Activated T-cell treated with anti-CD3 and anti-CD28 coated beads, Interleukin-2, amount 50 U/mL, for 4 hours (primary cell): ENCODE measurements around the gene MIDN. TPM values are rescaled to one million over a fixed set of nuclear protein-coding genes. Genes with fewer than 3 reads are reported as not detected.

ENCODE experiments used
- ATAC-seq, 2 donors: fragments of 200-7000 bp; cut with Tn5 transposase; one replicate each; pipeline ENCODE4 v1.10.0; 2021
- DNase-seq: peaks from one replicate; pipeline ENCODE4 v3.0.0-alpha.2; 2020
- H3K27me3 Mint-ChIP-seq: one replicate; pipeline ENCODE4 v1.8.0; 2021; ENCODE audit warnings: low read depth, mixed read lengths
- H3K36me3 Mint-ChIP-seq: one replicate; pipeline ENCODE4 v1.8.0; 2022; ENCODE audit warnings: mixed read lengths; ENCODE audit not compliant: insufficient read depth
- H3K4me1 Mint-ChIP-seq: one replicate; pipeline ENCODE4 v1.8.0; 2021; ENCODE audit warnings: low read depth, mixed read lengths
- H3K4me3 Mint-ChIP-seq: one replicate; pipeline ENCODE4 v1.8.0; 2021; ENCODE audit warnings: mild to moderate bottlenecking, moderate library complexity, mixed read lengths
- H3K9me3 Mint-ChIP-seq: one replicate; pipeline ENCODE4 v1.8.0; 2021; ENCODE audit warnings: mixed read lengths
- total RNA-seq, 3 donors: library from RNA; stranded (reverse); gene quantifications; one replicate each; pipeline ENCODE4 v1.2.1, GENCODE V29; 2021

The MIDN gene
- total RNA-seq, 3 donors from 2014 or later, result 63.2 to 70.0 (median 68.7) TPM

- Mint-ChIP-seq H3K36me3 (no peaks in the 10 kb centered on the region), H3K4me3 (no peak overlapping the region), H3K9me3 (no peaks in the 10 kb centered on the region), H3K27me3 (no peaks in the 10 kb centered on the region), H3K4me1 (no peaks in the 10 kb centered on the region)
- no peak for DNase-seq
- no peak for ATAC-seq
Observed at GRCh38 chr19:1226522-1227303, 21.7 kb upstream of the MIDN start.

DNA sequence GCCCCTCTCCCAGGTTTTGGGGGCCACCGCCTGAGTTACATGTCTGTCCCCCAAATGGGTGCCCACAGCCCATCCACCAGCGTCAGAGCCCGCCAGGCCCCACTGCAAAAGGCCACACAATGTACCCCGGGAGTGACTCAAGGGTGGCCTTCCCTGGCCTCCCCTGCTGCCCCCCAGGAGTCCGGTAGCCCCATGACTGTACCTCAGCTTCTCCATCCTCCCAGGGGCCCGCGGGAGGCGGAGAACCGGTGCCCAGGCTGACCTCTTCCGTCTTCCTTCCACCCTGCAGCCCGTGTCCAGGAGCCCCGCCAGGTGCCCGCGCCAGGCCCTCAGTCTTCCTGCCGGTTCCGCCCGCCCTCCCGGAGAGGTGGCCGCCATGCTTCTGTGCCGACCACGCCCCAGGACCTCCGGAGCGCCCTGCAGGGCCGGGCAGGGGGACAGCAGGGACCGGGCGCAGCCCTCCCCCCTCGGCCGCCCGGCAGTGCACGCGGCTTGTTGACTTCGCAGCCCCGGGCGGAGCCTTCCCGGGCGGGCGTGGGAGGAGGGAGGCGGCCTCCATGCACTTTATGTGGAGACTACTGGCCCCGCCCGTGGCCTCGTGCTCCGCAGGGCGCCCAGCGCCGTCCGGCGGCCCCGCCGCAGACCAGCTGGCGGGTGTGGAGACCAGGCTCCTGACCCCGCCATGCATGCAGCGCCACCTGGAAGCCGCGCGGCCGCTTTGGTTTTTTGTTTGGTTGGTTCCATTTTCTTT lies 20.9 kb upstream of the MIDN start:
- Mint-ChIP-seq H3K4me3 (no peak overlapping the region), H3K4me1 (no peaks in the 10 kb centered on the region)
- no peak for ATAC-seq

DNA sequence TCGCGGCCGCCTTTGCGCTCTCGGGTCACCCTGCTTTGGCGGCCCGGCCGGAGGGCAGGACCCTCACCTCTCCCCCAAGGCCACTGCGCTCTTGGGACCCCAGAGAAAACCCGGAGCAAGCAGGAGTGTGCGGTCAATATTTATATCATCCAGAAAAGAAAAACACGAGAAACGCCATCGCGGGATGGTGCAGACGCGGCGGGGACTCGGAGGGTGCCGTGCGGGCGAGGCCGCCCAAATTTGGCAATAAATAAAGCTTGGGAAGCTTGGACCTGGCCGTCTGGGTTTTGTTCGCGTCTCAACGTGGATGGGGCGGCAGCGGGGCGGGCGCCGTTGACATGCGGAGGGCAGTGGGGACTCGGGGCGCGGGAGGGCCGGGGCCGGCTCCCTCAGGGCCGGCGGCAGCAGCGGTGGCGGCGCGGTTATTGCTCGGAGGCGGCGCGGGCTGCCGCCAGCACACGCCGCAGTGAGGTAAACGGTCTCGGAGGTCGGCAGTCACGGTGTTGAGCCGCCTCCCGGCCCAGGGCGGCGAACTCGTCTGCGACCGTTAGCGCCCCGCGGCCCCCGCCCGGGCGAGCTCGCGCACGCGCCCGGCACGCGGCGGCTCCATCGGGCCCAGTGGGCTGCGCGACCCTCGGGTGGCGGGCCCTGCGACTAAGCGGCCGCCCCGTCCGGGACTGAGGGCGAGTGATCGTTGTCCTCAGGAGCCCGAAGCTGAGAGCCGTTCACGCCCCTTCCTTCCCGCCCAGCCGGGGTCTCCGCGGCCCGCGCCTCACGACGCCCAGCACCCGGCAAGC lies 20.0 kb upstream of the MIDN start:
- no peak for DNase-seq
- no peak for ATAC-seq
- Mint-ChIP-seq H3K9me3 (no peaks in the 10 kb centered on the region), H3K27me3 (no peaks in the 10 kb centered on the region), H3K36me3 (no peaks in the 10 kb centered on the region), H3K4me1 (no peaks in the 10 kb centered on the region), H3K4me3 (no peak overlapping the region)

More for the DNA sequence above, 20.9 kb upstream of the MIDN start:
- Mint-ChIP-seq H3K27me3 (no peaks in the 10 kb centered on the region), H3K36me3 (no peaks in the 10 kb centered on the region), H3K9me3 (no peaks in the 10 kb centered on the region)
- no peak for DNase-seq

DNA sequence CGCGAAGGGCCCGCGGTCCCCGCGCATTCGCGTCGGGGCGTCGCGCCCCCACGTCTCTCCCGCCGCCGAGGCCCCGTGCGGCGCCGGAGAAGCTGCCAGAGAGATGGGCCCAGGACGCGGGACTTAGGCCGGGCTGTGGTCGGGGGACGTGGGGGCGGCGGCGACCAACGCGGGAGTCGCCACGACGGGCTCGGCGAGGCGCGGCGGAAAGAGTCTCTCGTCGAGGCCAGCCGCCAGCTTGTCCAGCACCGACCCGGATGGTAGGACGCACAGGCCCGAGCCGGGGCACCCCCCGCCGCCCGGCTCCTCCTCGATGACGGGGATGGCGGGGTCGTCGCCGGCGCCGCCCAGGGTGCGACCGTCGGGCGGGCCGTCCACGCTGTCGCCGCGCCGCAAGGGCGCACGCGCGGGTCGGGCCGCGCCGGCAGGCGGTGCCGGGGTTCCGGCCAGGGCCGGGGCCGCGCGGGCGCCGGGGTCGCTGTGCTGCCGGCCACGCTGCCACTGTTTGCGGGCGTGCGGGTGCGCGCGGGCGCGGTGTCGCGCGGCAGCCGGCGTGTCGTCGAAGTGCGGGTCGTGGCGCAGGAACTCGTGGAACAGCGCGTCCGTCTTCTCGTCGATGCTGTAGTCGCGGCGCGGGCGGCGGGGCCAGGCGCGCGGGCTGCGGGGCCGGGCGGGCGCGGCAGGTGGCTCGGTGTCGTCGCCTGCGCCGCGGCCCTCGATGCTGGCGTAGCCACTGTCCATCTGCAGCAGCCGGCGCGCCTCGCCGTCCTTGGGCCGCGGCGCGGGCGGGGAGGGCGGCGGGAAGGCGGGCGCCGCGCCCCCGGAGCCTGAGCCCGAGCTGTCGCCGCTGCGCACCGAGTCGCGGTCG lies 19.1 kb upstream of the MIDN start:
- no peak overlapping the region for H3K4me3 Mint-ChIP-seq
- DNase-seq, result no peak
- no peaks in the 10 kb centered on the region for H3K4me1 Mint-ChIP-seq

GRCh38 chr19:1229924-1230782 lies 18.2 kb upstream of the MIDN start:
- Mint-ChIP-seq H3K36me3 (no peaks in the 10 kb centered on the region), H3K4me1 (no peaks in the 10 kb centered on the region), H3K4me3 (no peak overlapping the region), H3K27me3 (no peaks in the 10 kb centered on the region), H3K9me3 (no peaks in the 10 kb centered on the region)
- DNase-seq (no peak), ATAC-seq (no peak)

More for the DNA sequence above, 19.1 kb upstream of the MIDN start:
- ATAC-seq, result no peak
- Mint-ChIP-seq H3K9me3 (no peaks in the 10 kb centered on the region), H3K36me3 (no peaks in the 10 kb centered on the region), H3K27me3 (no peaks in the 10 kb centered on the region)

GRCh38 chr19:1230783-1231489 lies 17.4 kb upstream of the MIDN start:
- Mint-ChIP-seq H3K4me1 (no peaks in the 10 kb centered on the region), H3K9me3 (no peaks in the 10 kb centered on the region), H3K36me3 (no peaks in the 10 kb centered on the region), H3K27me3 (no peaks in the 10 kb centered on the region), H3K4me3 (no peak overlapping the region)
- DNase-seq (no peak), ATAC-seq (peak in 1 of 2 donors; percentile 24)

DNA sequence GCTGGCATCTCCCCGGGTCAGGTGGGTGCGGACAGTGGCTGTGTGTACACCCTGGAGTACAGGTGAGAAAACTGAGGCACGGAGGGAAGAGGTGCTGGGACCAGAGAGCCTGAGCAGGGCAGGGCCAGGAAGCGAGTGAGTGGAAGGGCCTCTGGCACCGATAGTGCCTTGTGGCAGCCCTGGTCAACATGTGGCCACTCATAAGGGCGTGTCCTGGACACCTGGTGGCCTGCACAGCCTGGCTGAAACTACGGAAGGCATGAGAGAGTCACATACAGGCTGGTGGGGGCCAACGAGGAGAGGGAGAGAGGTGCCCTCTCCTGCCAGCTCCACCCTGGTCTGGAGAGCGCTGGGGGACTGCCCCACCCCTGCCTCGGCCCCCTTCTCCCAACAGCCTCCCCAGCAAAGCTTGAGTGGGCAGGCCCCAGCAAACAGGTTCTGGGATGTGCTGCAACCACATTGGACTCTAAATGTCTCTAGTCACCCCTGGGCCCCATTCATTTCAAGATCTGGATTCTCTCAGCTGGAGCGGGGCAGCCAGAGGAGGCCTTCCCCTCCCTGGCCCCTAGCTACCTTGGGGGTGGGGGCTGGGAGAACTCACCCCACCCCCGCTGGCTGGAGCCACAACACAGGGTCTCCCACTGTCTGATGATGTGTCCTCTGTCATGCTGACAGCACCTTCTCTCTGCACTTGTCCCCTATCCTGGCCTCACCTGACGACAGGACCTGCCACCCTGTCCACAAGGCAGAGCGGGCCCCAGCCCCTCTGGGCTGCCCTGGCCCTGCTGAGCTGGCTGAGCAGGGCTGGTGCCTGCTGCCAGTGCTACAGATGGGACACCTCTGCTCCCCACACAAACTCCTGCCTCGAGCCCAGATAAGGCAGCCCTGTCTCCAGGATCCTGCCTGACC lies 16.4 kb upstream of the MIDN start:
- ATAC-seq, result no peak
- Mint-ChIP-seq H3K36me3 (no peaks in the 10 kb centered on the region), H3K4me1 (no peaks in the 10 kb centered on the region), H3K9me3 (no peaks in the 10 kb centered on the region), H3K4me3 (no peak overlapping the region), H3K27me3 (no peaks in the 10 kb centered on the region)
- DNase-seq, result no peak

DNA sequence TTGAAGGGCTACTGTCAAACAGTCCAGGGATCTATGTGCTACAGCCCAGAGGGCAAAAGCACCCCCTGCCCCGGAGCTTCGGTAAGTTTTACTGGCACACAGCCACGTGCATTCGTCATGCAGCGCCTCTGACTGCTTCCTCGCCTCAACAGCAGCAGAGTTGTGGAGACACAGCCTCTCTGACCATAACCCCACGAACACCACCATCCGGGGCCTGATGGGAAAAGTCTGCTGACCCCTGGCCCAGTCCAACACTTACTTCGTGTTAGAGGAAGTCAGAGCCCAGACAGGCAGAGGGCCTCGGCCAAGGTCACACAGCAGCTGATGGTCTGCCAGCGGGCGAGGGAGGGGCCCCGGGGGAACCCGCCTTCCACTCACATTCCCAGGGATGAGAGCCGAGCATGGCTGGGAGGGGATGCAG lies 15.7 kb upstream of the MIDN start:
- H3K27me3 Mint-ChIP-seq, result no peaks in the 10 kb centered on the region

GRCh38 chr19:1233115-1233667 lies 15.2 kb upstream of the MIDN start:
- no peak for DNase-seq
- H3K27me3 Mint-ChIP-seq, result no peaks in the 10 kb centered on the region
- no peaks in the 10 kb centered on the region for H3K9me3 Mint-ChIP-seq
- no peaks in the 10 kb centered on the region for H3K36me3 Mint-ChIP-seq
- no peak overlapping the region for H3K4me3 Mint-ChIP-seq
- no peak for ATAC-seq
- H3K4me1 Mint-ChIP-seq, result peaks cover 1% of the 10 kb centered on the region

More for the DNA sequence above, 15.7 kb upstream of the MIDN start:
- Mint-ChIP-seq H3K9me3 (no peaks in the 10 kb centered on the region), H3K4me3 (no peak overlapping the region), H3K36me3 (no peaks in the 10 kb centered on the region), H3K4me1 (no peaks in the 10 kb centered on the region)
- ATAC-seq (no peak), DNase-seq (no peak)

DNA sequence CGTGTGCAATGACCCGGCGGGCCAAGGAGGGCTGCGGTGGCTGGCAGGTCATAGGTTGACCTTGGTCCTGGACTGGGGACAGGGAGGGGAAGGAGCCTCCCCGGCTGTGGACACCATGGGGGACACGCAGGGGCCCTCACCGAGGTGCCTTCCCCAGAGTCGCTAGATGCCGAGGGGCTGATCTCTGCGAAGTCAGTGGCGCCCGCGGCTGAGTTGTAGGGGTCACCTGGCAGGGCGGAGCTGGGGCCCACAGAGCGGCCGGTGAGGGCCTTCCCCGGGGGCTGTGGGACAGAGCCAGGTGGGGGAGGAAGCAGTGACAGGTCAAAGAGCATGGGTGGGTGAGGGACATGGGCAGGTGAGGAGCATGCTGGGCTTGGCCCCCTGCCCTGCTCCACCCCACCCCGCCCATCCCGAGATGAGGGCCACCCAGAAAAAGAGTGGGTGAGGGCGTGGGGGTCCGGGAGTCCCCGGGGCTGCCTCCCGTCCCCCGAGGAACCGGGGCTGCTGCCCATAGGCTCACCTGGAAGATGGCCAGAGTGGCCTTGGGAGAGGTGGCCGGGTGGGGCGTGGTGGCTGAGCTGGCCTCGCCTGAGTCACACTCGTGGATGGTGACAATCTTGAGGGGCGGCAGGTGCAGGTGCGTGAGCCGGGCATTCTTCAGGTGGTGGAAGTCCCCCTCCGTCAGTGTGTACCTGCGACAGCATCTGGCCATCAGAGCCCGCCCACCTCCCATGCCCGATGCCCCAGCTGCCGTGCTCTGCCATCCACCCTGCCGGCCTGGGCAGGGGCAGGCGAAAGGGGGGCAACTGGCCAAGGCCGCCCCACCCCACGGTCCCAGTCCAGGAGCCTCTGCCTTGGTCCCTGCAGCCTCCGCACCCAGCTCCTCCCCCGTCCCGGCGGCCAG lies 14.1 kb upstream of the MIDN start:
- Mint-ChIP-seq H3K4me1 (peaks cover 12% of the 10 kb centered on the region), H3K27me3 (peaks cover 7% of the 10 kb centered on the region), H3K9me3 (no peaks in the 10 kb centered on the region), H3K4me3 (no peak overlapping the region), H3K36me3 (no peaks in the 10 kb centered on the region)
- DNase-seq (no peak), ATAC-seq (no peak)

- Mint-ChIP-seq H3K36me3 (no peaks in the 10 kb centered on the region), H3K9me3 (no peaks in the 10 kb centered on the region), H3K4me1 (peaks cover 14% of the 10 kb centered on the region), H3K27me3 (peaks cover 7% of the 10 kb centered on the region), H3K4me3 (no peak overlapping the region)
- DNase-seq (no peak), ATAC-seq (no peak)
Observed at GRCh38 chr19:1234955-1235380, 13.4 kb upstream of the MIDN start.
